IMR-90 (cell line): Measurements from ENCODE around the gene ZNF692. TPM values are rescaled to one million over a fixed set of nuclear protein-coding genes. Genes with fewer than 3 reads are reported as not detected.

Experiments
- ATAC-seq: fragments of 200-7000 bp; cut with Tn5 transposase; 2 replicates; pipeline ENCODE4 v1.9.1; 2020; ENCODE audit warnings: low read depth, mild to moderate bottlenecking, moderate library complexity
- BruUV-seq: library from RNA; stranded (reverse); fragments of 400-500 nt; replicated peaks from 2 replicates; lab custom pipeline; 2021; lab: Mats Ljungman, UMichigan
- CTCF ChIA-PET: fragments of 300-600 bp; formaldehyde crosslinking; extraction: SDS; loops from one replicate; lab custom pipeline; 2021; ENCODE audit warnings: antibody characterized with exemption; lab: Yijun Ruan, JAX
- POLR2A ChIA-PET: fragments of 300-600 bp; sonication (Branson Sonifier 250); formaldehyde crosslinking; loops from one replicate; lab custom pipeline; 2022; ENCODE audit warnings: antibody characterized with exemption; ENCODE audit not compliant: unreplicated experiment; lab: Charles Lee
- DNase-seq: peaks from one replicate; pipeline ENCODE4 v3.0.0; 2013
- H2AFZ ChIP-seq: replicated peaks from 2 replicates; pipeline ENCODE3; 2013; ENCODE audit warnings: low read length, mild to moderate bottlenecking; ENCODE audit not compliant: poor library complexity
- H2AK5ac ChIP-seq: 2 replicates; pipeline ENCODE4 v1.6.1; 2013; ENCODE audit warnings: low read depth, low read length, inconsistent platforms
- H2AK9ac ChIP-seq: replicated peaks from 2 replicates; pipeline ENCODE3; 2013; ENCODE audit warnings: mild to moderate bottlenecking, low read depth, low read length, moderate library complexity; ENCODE audit not compliant: poor library complexity
- H2BK120ac ChIP-seq: 2 replicates; pipeline ENCODE4 v1.6.1; 2013; ENCODE audit warnings: low read depth, low read length, inconsistent platforms
- H2BK15ac ChIP-seq: 3 replicates; pipeline ENCODE4 v1.6.1; 2013; ENCODE audit warnings: low read depth, low read length, inconsistent platforms
- H2BK20ac ChIP-seq: 2 replicates; pipeline ENCODE4 v1.6.1; 2013; ENCODE audit warnings: low read depth, mild to moderate bottlenecking, inconsistent platforms, low read length, moderate library complexity
- H2BK5ac ChIP-seq: 2 replicates; pipeline ENCODE4 v1.6.1; 2013; ENCODE audit warnings: mild to moderate bottlenecking, low read depth, low read length, inconsistent platforms; ENCODE audit not compliant: poor library complexity, severe bottlenecking
- H3K14ac ChIP-seq: replicated peaks from 2 replicates; pipeline ENCODE4 v1.6.1; 2013; ENCODE audit warnings: low read depth, low read length, inconsistent platforms
- H3K18ac ChIP-seq: 2 replicates; pipeline ENCODE4 v1.6.1; 2013; ENCODE audit warnings: low read depth, low read length, control low read depth
- H3K23ac ChIP-seq: 2 replicates; pipeline ENCODE4 v1.6.1; 2013; ENCODE audit warnings: low read depth, low read length, inconsistent platforms
- H3K27ac ChIP-seq: 2 replicates; pipeline ENCODE4 v1.5.1; 2013; ENCODE audit warnings: mild to moderate bottlenecking, control low read depth, low read length; ENCODE audit not compliant: insufficient read depth
- H3K27me3 ChIP-seq: 2 replicates; pipeline ENCODE4 v1.6.1; 2013; ENCODE audit warnings: low read length; ENCODE audit not compliant: control insufficient read depth, insufficient read depth
- H3K36me3 ChIP-seq: 2 replicates; pipeline ENCODE4 v1.6.1; 2013; ENCODE audit warnings: low read length, mixed read lengths; ENCODE audit not compliant: control insufficient read depth, insufficient read depth
- H3K4ac ChIP-seq: 2 replicates; pipeline ENCODE4 v1.6.1; 2013; ENCODE audit warnings: low read depth, low read length, inconsistent platforms
- H3K4me1 ChIP-seq: 2 replicates; pipeline ENCODE4 v1.6.1; 2013; ENCODE audit warnings: low read length, mixed read lengths; ENCODE audit not compliant: control insufficient read depth, insufficient read depth
- H3K4me2 ChIP-seq: 2 replicates; pipeline ENCODE4 v1.6.1; 2013; ENCODE audit warnings: low read depth, mild to moderate bottlenecking, control low read depth, low read length, moderate library complexity
- H3K4me3 ChIP-seq: 2 replicates; pipeline ENCODE4 v1.5.1; 2013; ENCODE audit warnings: low read depth, mild to moderate bottlenecking, control low read depth, low read length, moderate library complexity; ENCODE audit not compliant: insufficient read depth
- H3K56ac ChIP-seq: 2 replicates; pipeline ENCODE4 v1.6.1; 2013; ENCODE audit warnings: low read length, inconsistent platforms; ENCODE audit not compliant: insufficient read depth; ENCODE audit errors: extremely low read depth
- H3K79me1 ChIP-seq, 2 experiments: 2 replicates each; pipeline ENCODE4 v1.6.1; 2013; ENCODE audit warnings: low read length in 2 of 2, inconsistent platforms in 1 of 2, low read depth in 1 of 2
- H3K9ac ChIP-seq: 2 replicates; pipeline ENCODE4 v1.6.1; 2013; ENCODE audit warnings: low read depth, low read length, control low read depth
- H3K9me1 ChIP-seq: 2 replicates; pipeline ENCODE4 v1.6.1; 2013; ENCODE audit warnings: low read length, inconsistent platforms; ENCODE audit not compliant: insufficient read depth
- H3K9me3 ChIP-seq: 2 replicates; pipeline ENCODE4 v1.6.1; 2013; ENCODE audit warnings: low read length; ENCODE audit not compliant: control insufficient read depth, insufficient read depth
- H4K20me1 ChIP-seq: 2 replicates; pipeline ENCODE4 v1.6.1; 2013; ENCODE audit warnings: low read length, inconsistent platforms; ENCODE audit not compliant: insufficient read depth
- H4K5ac ChIP-seq: 2 replicates; pipeline ENCODE4 v1.6.1; 2013; ENCODE audit warnings: mild to moderate bottlenecking, low read depth, low read length, control low read depth
- H4K8ac ChIP-seq, 2 experiments: 2 replicates each; pipeline ENCODE4 v1.6.1; 2013; ENCODE audit warnings: low read depth in 2 of 2, low read length in 2 of 2, control low read depth in 1 of 2, inconsistent platforms in 1 of 2
- H4K91ac ChIP-seq: 2 replicates; pipeline ENCODE4 v1.6.1; 2013; ENCODE audit warnings: low read depth, low read length, inconsistent platforms; ENCODE audit not compliant: insufficient read depth
- BHLHE40 ChIP-seq: fragments of 150-350 bp; IDR thresholded peaks from 2 replicates; pipeline ENCODE4 v1.6.1; 2016; ENCODE audit warnings: mild to moderate bottlenecking, low read depth, low read length
- CEBPB ChIP-seq: IDR thresholded peaks from 2 replicates; pipeline ENCODE4 v1.6.1; 2012; ENCODE audit warnings: low read depth, low read length, improper control_type of control experiment
- CHD1 ChIP-seq: IDR thresholded peaks from 2 replicates; pipeline ENCODE4 v1.6.1; 2012; ENCODE audit warnings: low read depth, low read length, improper control_type of control experiment
- CTCF ChIP-seq: conservative IDR thresholded peaks from 2 replicates; pipeline ENCODE4 v1.5.1; 2012; ENCODE audit warnings: mild to moderate bottlenecking, low read depth, low read length, improper control_type of control experiment
- ELK1 ChIP-seq: fragments of 150-350 bp; IDR thresholded peaks from 2 replicates; pipeline ENCODE4 v1.6.1; 2016; ENCODE audit warnings: low read depth, mild to moderate bottlenecking, low read length, moderate library complexity, borderline replicate concordance
- FOS ChIP-seq: fragments of 150-350 bp; IDR thresholded peaks from 2 replicates; pipeline ENCODE4 v1.6.1; 2016; ENCODE audit warnings: low read depth, low read length
- MAFK ChIP-seq: IDR thresholded peaks from 2 replicates; pipeline ENCODE4 v1.6.1; 2012; ENCODE audit warnings: low read depth, low read length, improper control_type of control experiment
- MAZ ChIP-seq: IDR thresholded peaks from 2 replicates; pipeline ENCODE4 v1.6.1; 2012; ENCODE audit warnings: low read depth, mild to moderate bottlenecking, low read length, improper control_type of control experiment, moderate library complexity, borderline replicate concordance
- MXI1 ChIP-seq: IDR thresholded peaks from 2 replicates; pipeline ENCODE4 v1.6.1; 2012; ENCODE audit warnings: low read depth, mild to moderate bottlenecking, low read length, moderate library complexity, borderline replicate concordance
- NFE2L2 ChIP-seq: fragments of 150-350 bp; IDR thresholded peaks from 2 replicates; pipeline ENCODE4 v1.6.1; 2016; ENCODE audit warnings: low read depth, mild to moderate bottlenecking, low read length
- POLR2A ChIP-seq: IDR thresholded peaks from 2 replicates; pipeline ENCODE4 v1.6.1; 2012; ENCODE audit warnings: mild to moderate bottlenecking, low read depth, low read length
- RAD21 ChIP-seq: IDR thresholded peaks from 2 replicates; pipeline ENCODE4 v1.6.1; 2012; ENCODE audit warnings: low read length, improper control_type of control experiment
- RCOR1 ChIP-seq: IDR thresholded peaks from 2 replicates; pipeline ENCODE4 v1.6.1; 2012; ENCODE audit warnings: mild to moderate bottlenecking, low read length, improper control_type of control experiment; ENCODE audit not compliant: insufficient replicate concordance
- RFX5 ChIP-seq: IDR thresholded peaks from 2 replicates; pipeline ENCODE4 v1.8.0; 2012; ENCODE audit warnings: low read depth, mild to moderate bottlenecking, low read length, moderate library complexity
- SMC3 ChIP-seq: fragments of 150-350 bp; IDR thresholded peaks from 2 replicates; pipeline ENCODE4 v1.6.1; 2016; ENCODE audit warnings: low read depth, mild to moderate bottlenecking, antibody characterized with exemption, low read length, moderate library complexity
- USF2 ChIP-seq: fragments of 150-350 bp; IDR thresholded peaks from 2 replicates; pipeline ENCODE4 v1.6.1; 2017; ENCODE audit warnings: mild to moderate bottlenecking, antibody characterized with exemption, low read length, low read depth
- WGBS, 2 experiments: methylation state at CpG; one replicate each; pipeline versions ENCODE4 v1.1.5 to v1.1.7; 2013; ENCODE audit warnings: missing lambda C conversion rate in 2 of 2; ENCODE audit not compliant: insufficient read length in 1 of 2; ENCODE audit errors: extremely low coverage in 2 of 2; 5-methylcytosine and 5-hydroxymethylcytosine counted together
- dilution Hi-C: fragments of 300-500 bp; cut with HindIII; formaldehyde crosslinking; loops from one replicate; pipeline ENCODE4 v1.14.3; 2018; ENCODE audit warnings: low sequenced_read_pairs; ENCODE audit not compliant: unreplicated experiment
- in situ Hi-C: fragments of 300-500 bp; cut with MboI; formaldehyde crosslinking; loops from 3 replicates; pipeline ENCODE4 v1.14.3; 2019; ENCODE audit warnings: low sequenced_read_pairs, inconsistent platforms, mixed read lengths
- intact Hi-C: fragments of 100-400 bp; cut with micrococcal nuclease; formaldehyde crosslinking; loops from 2 replicates; pipeline ENCODE4 v1.10.0; 2022
- polyA plus RNA-seq, 3 experiments: library from polyadenylated mRNA; depleted of rRNA; stranded (reverse); fragments of >200 nt; gene quantifications; 2 replicates each; pipeline ENCODE4 v1.2.3, GENCODE V29; 2012; ENCODE audit warnings: low replicate concordance in 1 of 3
- total RNA-seq: library from RNA; depleted of rRNA; stranded (reverse); fragments of >200 nt; gene quantifications from 2 replicates; pipeline ENCODE4 v1.2.3, GENCODE V29; 2012

Gene ZNF692
- total and polyA plus RNA-seq, 2 of the 4 experiments (the other 2 are of a cell fraction): 7.3 to 50.4 TPM

GRCh38 chr1:248813546-248813945 lies 45.3 kb downstream of the ZNF692 start:
- dilution Hi-C loops: no loop called here
- Histone ChIP-seq H4K20me1 (peaks cover 21% of the 10 kb centered on the region), H3K36me3 (peaks cover 51% of the 10 kb centered on the region), H3K27ac (no peak overlapping the region), H3K4ac (no peak overlapping the region), H2AK5ac (no peak overlapping the region), H3K9me1 (peaks cover 14% of the 10 kb centered on the region; the same call in 1 of the 2 replicates), H3K18ac (no peak overlapping the region), H4K91ac (no peak overlapping the region), H3K4me3 (no peak overlapping the region), H2AFZ (no peak overlapping the region), H2AK9ac (no peak overlapping the region), H2BK120ac (no peak overlapping the region), H3K4me1 (peaks cover 3% of the 10 kb centered on the region; the same call in 1 of the 2 replicates), H2BK5ac (no peak overlapping the region), H3K14ac (no peak overlapping the region), H2BK15ac (no peak overlapping the region), H2BK20ac (no peak overlapping the region), H3K9ac (no peak overlapping the region), H3K56ac (no peak overlapping the region), H3K27me3 (no peaks in the 10 kb centered on the region), H4K8ac (no peak overlapping the region), H3K4me2 (no peak overlapping the region), H3K23ac (no peak overlapping the region), H4K5ac (no peak overlapping the region), H3K9me3 (no peaks in the 10 kb centered on the region), H3K79me1 (peaks cover 19 to 49% of the 10 kb centered on the region in 2 experiments)
- intact Hi-C loops: no loop called here
- in situ Hi-C loops: no loop called here
- ChIA-PET CTCF (no interaction called here), POLR2A (no interaction called here)
- ATAC-seq: no peak
- BruUV-seq: no TSS peak
- TF ChIP-seq CEBPB (no peak), MAZ (no peak), CHD1 (no peak), RAD21 (no peak), ELK1 (no peak), CTCF (no peak), RCOR1 (no peak), RFX5 (no peak), NFE2L2 (no peak), SMC3 (no peak), MXI1 (no peak), USF2 (no peak), BHLHE40 (no peak), POLR2A (no peak), FOS (no peak), MAFK (no peak)
- no peak for DNase-seq
- WGBS, 2 experiments: no CpG with 5 or more reads among the region's 8 CpGs
